Measurements from ENCODE around the gene METTL8. TPM values are rescaled to one million over a fixed set of nuclear protein-coding genes. Genes with fewer than 3 reads are reported as not detected.
"Not testable (repeated sequence)": the region's sequence is repeated elsewhere in the genome, so short reads cannot be mapped to it uniquely, and the experiment has no call there.

Gene METTL8
- total RNA-seq, 2 donors from 2014 or later: 19.4 to 20.0 TPM

DNA sequence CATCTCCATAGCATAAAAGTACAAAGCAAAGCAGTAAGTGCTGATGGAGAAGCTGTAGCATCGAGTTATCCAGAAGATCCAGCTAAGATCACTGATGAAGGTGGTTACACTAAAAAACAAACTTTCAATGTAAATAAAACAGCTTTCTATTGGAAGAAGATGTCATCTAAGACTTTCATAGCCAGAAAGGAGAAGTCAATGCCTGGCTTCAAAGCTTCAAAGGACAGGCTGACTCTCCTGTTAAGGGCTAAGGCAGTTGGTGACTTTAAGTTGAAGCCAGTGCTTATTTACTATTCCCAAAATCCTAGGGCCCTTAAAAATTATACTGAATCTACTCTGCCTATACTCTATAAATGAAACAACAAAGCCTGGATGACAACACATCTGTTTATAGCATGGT lies 44.0 kb downstream of the METTL8 start:
- Histone ChIP-seq H3K9ac (ENCODE audit: low read depth in 2 of 2, low read length in 2 of 2) (no peak overlapping the region), H3K27me3 (no peaks in the 10 kb centered on the region), H3K27ac (no peak overlapping the region), H3K4me3 (no peak overlapping the region), H3K36me3 (no peaks in the 10 kb centered on the region), H3K9me3 (no peaks in the 10 kb centered on the region), H3K4me1 (no peaks in the 10 kb centered on the region)
- TF ChIP-seq, protein P1, sequence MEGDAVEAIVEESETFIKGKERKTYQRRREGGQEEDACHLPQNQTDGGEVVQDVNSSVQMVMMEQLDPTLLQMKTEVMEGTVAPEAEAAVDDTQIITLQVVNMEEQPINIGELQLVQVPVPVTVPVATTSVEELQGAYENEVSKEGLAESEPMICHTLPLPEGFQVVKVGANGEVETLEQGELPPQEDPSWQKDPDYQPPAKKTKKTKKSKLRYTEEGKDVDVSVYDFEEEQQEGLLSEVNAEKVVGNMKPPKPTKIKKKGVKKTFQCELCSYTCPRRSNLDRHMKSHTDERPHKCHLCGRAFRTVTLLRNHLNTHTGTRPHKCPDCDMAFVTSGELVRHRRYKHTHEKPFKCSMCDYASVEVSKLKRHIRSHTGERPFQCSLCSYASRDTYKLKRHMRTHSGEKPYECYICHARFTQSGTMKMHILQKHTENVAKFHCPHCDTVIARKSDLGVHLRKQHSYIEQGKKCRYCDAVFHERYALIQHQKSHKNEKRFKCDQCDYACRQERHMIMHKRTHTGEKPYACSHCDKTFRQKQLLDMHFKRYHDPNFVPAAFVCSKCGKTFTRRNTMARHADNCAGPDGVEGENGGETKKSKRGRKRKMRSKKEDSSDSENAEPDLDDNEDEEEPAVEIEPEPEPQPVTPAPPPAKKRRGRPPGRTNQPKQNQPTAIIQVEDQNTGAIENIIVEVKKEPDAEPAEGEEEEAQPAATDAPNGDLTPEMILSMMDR (IDR thresholded peaks at IDR 0.05): no peak
- no peak for DNase-seq
- intact Hi-C loops (cut with DNase I): no loop called here

DNA sequence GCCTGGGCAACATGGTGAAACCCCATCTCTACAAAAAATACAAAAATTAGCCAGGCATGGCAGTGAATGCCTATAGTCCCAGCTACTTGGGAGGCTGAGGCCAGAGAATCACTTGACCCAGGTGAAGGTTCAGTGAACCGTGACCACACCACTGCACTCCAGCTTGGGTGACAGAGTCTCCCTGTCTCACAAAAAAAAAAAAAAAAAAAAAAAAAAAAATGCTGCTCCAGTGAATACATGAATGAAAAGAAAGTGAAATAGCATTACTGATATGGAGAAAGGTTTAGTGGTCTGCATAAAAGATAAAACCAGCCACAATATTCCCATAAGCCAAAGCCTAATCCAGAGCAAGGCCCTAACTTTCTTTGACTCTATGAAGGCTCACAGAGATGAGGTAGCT lies 44.5 kb downstream of the METTL8 start:
- no peaks in the 10 kb centered on the region for H3K27me3 ChIP-seq

DNA sequence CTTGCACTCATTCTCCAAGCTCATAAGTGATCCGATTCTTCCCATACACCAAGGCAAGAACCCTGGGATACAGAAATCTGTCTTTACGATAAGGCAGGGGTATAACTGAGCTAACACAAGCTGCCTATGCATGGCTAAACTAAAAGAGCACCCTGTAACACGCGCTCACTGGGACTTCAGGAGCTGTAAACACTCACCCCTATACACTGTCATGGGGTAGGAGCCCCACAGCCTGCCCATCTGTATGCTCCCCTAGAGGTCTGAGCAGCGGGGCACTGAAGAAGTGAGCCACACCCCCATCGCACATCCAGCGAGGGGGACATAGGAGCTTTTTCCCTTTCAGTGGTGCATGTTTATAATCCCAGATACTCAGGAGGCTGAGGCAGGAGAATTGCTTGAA lies 46.7 kb downstream of the METTL8 start:
- TF ChIP-seq, protein P1 (IDR thresholded peaks at IDR 0.05): no peak
- Histone ChIP-seq H3K4me1 (no peaks in the 10 kb centered on the region), H3K36me3 (no peaks in the 10 kb centered on the region), H3K9me3 (no peaks in the 10 kb centered on the region), H3K27me3 (no peaks in the 10 kb centered on the region), H3K9ac (ENCODE audit: low read depth in 2 of 2, low read length in 2 of 2) (no peak overlapping the region), H3K27ac (no peak overlapping the region), H3K4me3 (no peak overlapping the region)
- intact Hi-C loops (cut with DNase I): no loop called here
- DNase-seq: no peak

More for the DNA sequence above, 44.5 kb downstream of the METTL8 start:
- intact Hi-C loops (cut with DNase I): no loop called here
- no peaks in the 10 kb centered on the region for H3K4me1 ChIP-seq
- no peaks in the 10 kb centered on the region for H3K36me3 ChIP-seq
- H3K4me3 ChIP-seq: no peak overlapping the region
- no peak for DNase-seq
- no peak overlapping the region for H3K9ac ChIP-seq (ENCODE audit: low read depth in 2 of 2, low read length in 2 of 2)
- H3K9me3 ChIP-seq: no peaks in the 10 kb centered on the region
- TF ChIP-seq, protein P1 (IDR thresholded peaks at IDR 0.05): no peak
- no peak overlapping the region for H3K27ac ChIP-seq

DNA sequence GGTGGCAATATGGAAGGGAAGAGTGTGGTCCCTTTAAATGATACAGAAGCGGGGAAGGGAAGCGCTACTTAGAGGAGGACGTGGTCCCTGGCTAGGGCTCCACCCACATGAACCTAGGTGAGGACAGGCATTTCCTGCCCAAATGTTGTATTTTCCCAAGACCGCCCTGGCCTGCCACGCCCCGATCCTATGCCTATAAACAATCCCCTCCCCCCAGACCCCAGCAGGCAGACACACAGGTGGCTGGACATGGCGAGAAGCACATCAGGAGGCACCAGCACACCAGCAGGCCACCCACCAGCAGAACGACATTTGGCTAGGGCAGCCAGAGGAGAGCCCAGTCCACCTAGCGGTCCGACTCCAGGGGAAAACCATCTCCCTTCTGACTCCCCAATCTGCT lies 47.2 kb downstream of the METTL8 start:
- H3K4me1 ChIP-seq: no peaks in the 10 kb centered on the region
- H3K27me3 ChIP-seq: no peaks in the 10 kb centered on the region
- intact Hi-C loops (cut with DNase I): no loop called here
- no peaks in the 10 kb centered on the region for H3K36me3 ChIP-seq
- no peaks in the 10 kb centered on the region for H3K9me3 ChIP-seq
- TF ChIP-seq, protein P1 (IDR thresholded peaks at IDR 0.05): no peak
- no peak for DNase-seq
- no peak overlapping the region for H3K4me3 ChIP-seq
- no peak overlapping the region for H3K9ac ChIP-seq (ENCODE audit: low read depth in 2 of 2, low read length in 2 of 2)
- H3K27ac ChIP-seq: no peak overlapping the region

DNA sequence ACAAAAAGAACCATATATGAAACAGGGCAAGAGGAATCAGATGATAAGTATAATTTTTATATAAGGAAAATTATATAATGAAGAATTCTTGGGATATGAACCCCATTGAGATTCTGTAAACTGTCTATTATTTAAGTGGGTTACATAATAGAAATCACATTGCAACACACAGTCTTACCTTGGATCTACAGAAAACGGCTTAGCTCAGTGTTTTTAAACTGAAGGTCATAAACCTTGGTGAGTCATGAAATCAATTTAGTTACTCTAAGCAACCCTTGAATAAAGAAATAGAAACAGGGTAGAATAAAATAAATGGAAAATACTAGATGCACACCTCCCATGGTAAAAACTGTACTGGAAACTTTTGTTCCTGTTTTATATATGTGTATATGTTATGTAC lies 50.7 kb downstream of the METTL8 start:
- no peak overlapping the region for H3K4me3 ChIP-seq
- intact Hi-C loops (cut with DNase I): no loop called here
- H3K9me3 ChIP-seq: no peaks in the 10 kb centered on the region
- TF ChIP-seq, protein P1 (IDR thresholded peaks at IDR 0.05): no peak
- H3K9ac ChIP-seq (ENCODE audit: low read depth in 2 of 2, low read length in 2 of 2): no peak overlapping the region
- no peak for DNase-seq
- H3K4me1 ChIP-seq: no peaks in the 10 kb centered on the region
- H3K27me3 ChIP-seq: no peaks in the 10 kb centered on the region
- H3K27ac ChIP-seq: no peak overlapping the region
- H3K36me3 ChIP-seq: no peaks in the 10 kb centered on the region

DNA sequence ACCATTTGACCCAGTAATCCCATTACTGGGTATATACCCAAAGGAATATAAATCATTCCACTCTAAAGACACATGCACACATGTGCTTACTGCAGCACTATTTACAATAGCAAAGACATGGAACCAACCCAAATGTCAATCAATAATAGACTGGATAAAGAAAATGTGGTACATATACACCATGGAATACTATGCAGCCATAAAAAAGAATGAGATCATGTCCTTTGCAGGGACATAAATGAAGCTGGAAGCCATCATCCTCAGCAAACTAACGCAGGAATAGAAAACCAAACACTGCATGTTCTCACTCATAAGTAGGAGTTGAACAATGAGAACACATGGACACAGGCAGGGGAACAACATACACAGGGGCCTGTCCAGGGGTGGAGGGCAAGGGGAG lies 51.6 kb downstream of the METTL8 start:
- H3K27ac ChIP-seq; H3K4me1 ChIP-seq; H3K4me3 ChIP-seq; H3K36me3 ChIP-seq; H3K27me3 ChIP-seq; H3K9me3 ChIP-seq; DNase-seq; H3K9ac ChIP-seq (ENCODE audit: low read depth in 2 of 2, low read length in 2 of 2); intact Hi-C loops (cut with DNase I): not testable (repeated sequence)

DNA sequence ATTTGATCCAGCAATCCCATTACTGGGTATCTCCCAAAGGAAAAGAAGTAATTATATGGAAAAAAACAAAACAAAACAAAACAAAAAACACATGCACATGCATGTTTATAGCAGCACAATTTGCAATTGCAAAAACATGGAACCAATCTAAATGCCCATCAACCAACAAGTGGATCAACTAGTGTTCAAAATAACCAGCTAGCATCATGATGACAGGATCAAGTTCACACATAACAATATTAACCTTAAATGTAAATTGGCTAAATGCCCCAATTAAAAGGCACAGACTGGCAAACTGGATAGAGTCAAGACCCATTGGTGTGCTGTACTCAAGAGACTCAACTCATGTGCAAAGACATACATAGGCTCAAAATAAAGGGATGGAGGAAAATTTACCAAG lies 55.9 kb downstream of the METTL8 start:
- H3K9me3 ChIP-seq; H3K4me3 ChIP-seq; H3K4me1 ChIP-seq; DNase-seq; H3K27ac ChIP-seq; H3K36me3 ChIP-seq; H3K9ac ChIP-seq (ENCODE audit: low read depth in 2 of 2, low read length in 2 of 2); H3K27me3 ChIP-seq; intact Hi-C loops (cut with DNase I): not testable (repeated sequence)
